Activated naive CD4-positive, alpha-beta T cell treated with anti-CD3 and anti-CD28 coated beads for 36 hours (primary cell): ENCODE measurements around the gene PSG3. TPM values are rescaled to one million over a fixed set of nuclear protein-coding genes. Genes with fewer than 3 reads are reported as not detected.
"Not testable (repeated sequence)": the region's sequence is repeated elsewhere in the genome, so short reads cannot be mapped to it uniquely, and the experiment has no call there.

Experiments used
- CTCF ChIA-PET: fragments of 350-600 bp; sonication (Branson Sonifier 250); formaldehyde crosslinking; loops from one replicate; lab custom pipeline; 2021; ENCODE audit warnings: antibody characterized with exemption; lab: Charles Lee
- DNase-seq: peaks from one replicate; pipeline ENCODE4 v3.0.0-alpha.2; 2020
- H3K27ac Mint-ChIP-seq: one replicate; pipeline ENCODE4 v1.8.0; 2021; ENCODE audit warnings: mild to moderate bottlenecking, mixed read lengths
- H3K27me3 Mint-ChIP-seq: one replicate; pipeline ENCODE4 v1.8.0; 2021; ENCODE audit warnings: low read depth, mixed read lengths
- H3K36me3 Mint-ChIP-seq: one replicate; pipeline ENCODE4 v1.8.0; 2021; ENCODE audit warnings: low read depth, mixed read lengths
- H3K4me1 Mint-ChIP-seq: one replicate; pipeline ENCODE4 v1.8.0; 2021; ENCODE audit warnings: low read depth, mixed read lengths
- H3K4me3 Mint-ChIP-seq: one replicate; pipeline ENCODE4 v1.8.0; 2021; ENCODE audit warnings: mild to moderate bottlenecking, moderate library complexity, mixed read lengths
- H3K9me3 Mint-ChIP-seq: one replicate; pipeline ENCODE4 v1.8.0; 2021; ENCODE audit warnings: mixed read lengths
- intact Hi-C: fragments of 100-400 bp; cut with micrococcal nuclease; formaldehyde crosslinking; loops from one replicate; pipeline ENCODE4 v1.15.1; 2023
- total RNA-seq, 2 experiments: library from RNA; stranded (reverse); gene quantifications; one replicate each; pipeline ENCODE4 v1.2.3, GENCODE V29; 2021

The PSG3 gene
- total RNA-seq, 2 experiments from 2014 or later = not detected

- H3K4me1 Mint-ChIP-seq, H3K4me3 Mint-ChIP-seq, DNase-seq, H3K36me3 Mint-ChIP-seq, H3K27me3 Mint-ChIP-seq, intact Hi-C loops, H3K27ac Mint-ChIP-seq, CTCF ChIA-PET: not testable (repeated sequence)
- peaks cover 15% of the 10 kb centered on the region for H3K9me3 Mint-ChIP-seq
These were observed 65.7 kb downstream of the PSG3 start for GRCh38 chr19:42674549-42674948.

Other genes with a start within 250 kb of the PSG3 start
- gene CEACAM1, start 212.0 kb downstream of the PSG3 start, total RNA-seq = 1 to 10 TPM; 3.1 to 3.6 TPM
- gene CEACAM8, start 145.6 kb downstream of the PSG3 start, total RNA-seq = not detected
- not detected for gene PSG8, start 25.2 kb upstream of the PSG3 start, total RNA-seq
- not detected for gene PSG1, start 139.2 kb upstream of the PSG3 start, total RNA-seq
- not detected for gene PSG6, start 177.4 kb upstream of the PSG3 start, total RNA-seq
- not detected for gene PSG7, start 196.7 kb upstream of the PSG3 start, total RNA-seq